GM19328 (cell line): ENCODE data around the gene SEC23B.
"Not testable (repeated sequence)": the region's sequence is repeated elsewhere in the genome, so short reads cannot be mapped to it uniquely, and the experiment has no call there.

ENCODE experiments used
- ATAC-seq: cut with Tn5 transposase; IDR thresholded peaks from one replicate; pipeline ENCODE4 v1.9.1; 2021; ENCODE audit warnings: mild to moderate bottlenecking, moderate library complexity; ENCODE audit not compliant: unreplicated experiment

The SEC23B gene

GRCh38 chr20:18507218-18508191 lies at the start of gene SEC23B:
SEC23B (plus strand) TSS chr20:18507940; CDS start chr20:18510836, 2,896 bp downstream.
- ATAC-seq = peak; percentile 95

GRCh38 chr20:18465536-18466200 lies 42.1 kb upstream of the SEC23B start:
- no peak for ATAC-seq

GRCh38 chr20:18466574-18466893 lies 41.2 kb upstream of the SEC23B start:
- ATAC-seq = peak; percentile 14

- ATAC-seq = peak; percentile 97
These were observed 40.6 kb upstream of the SEC23B start, which contains the start of the genes DZANK1 and POLR3F for GRCh38 chr20:18466894-18467730. DZANK1 (minus strand) TSS chr20:18467030; CDS start chr20:18465358, 1,672 bp downstream. POLR3F (plus strand) TSS chr20:18467390; CDS start chr20:18467507, 117 bp downstream.

GRCh38 chr20:18477218-18477617 lies 30.5 kb upstream of the SEC23B start:
- ATAC-seq = no peak

GRCh38 chr20:18477821-18478220 lies 29.9 kb upstream of the SEC23B start:
- no peak for ATAC-seq

- ATAC-seq = no peak
These were observed 26.1 kb upstream of the SEC23B start for GRCh38 chr20:18481596-18481995.

GRCh38 chr20:18488301-18488700 lies 19.4 kb upstream of the SEC23B start:
- ATAC-seq = no peak

GRCh38 chr20:18496042-18496441 lies 11.7 kb upstream of the SEC23B start:
- no peak for ATAC-seq

- peak; percentile 96 for ATAC-seq
These were observed 10.8 kb upstream of the SEC23B start, which contains the start of gene RBBP9 for GRCh38 chr20:18496740-18497592. RBBP9 (minus strand) TSS chr20:18497225; CDS start chr20:18497167, 58 bp downstream.

GRCh38 chr20:18497603-18498002 lies 10.1 kb upstream of the SEC23B start:
- ATAC-seq = no peak

GRCh38 chr20:18501672-18502071 lies 6.1 kb upstream of the SEC23B start:
- ATAC-seq = not testable (repeated sequence)

- no peak for ATAC-seq
These were observed 3.2 kb upstream of the SEC23B start for GRCh38 chr20:18504479-18505060.

- ATAC-seq = no peak
These were observed 996 bp upstream of the SEC23B start for GRCh38 chr20:18506744-18507143.

- no peak for ATAC-seq
These were observed 3.8 kb downstream of the SEC23B start for GRCh38 chr20:18511571-18511970.

GRCh38 chr20:18513208-18513607 lies 5.5 kb downstream of the SEC23B start:
- ATAC-seq = no peak

- no peak for ATAC-seq
These were observed 6.4 kb downstream of the SEC23B start for GRCh38 chr20:18514127-18514526.

- no peak for ATAC-seq
These were observed 8.2 kb downstream of the SEC23B start for GRCh38 chr20:18515973-18516372.

- ATAC-seq = not testable (repeated sequence)
These were observed 14.3 kb downstream of the SEC23B start for GRCh38 chr20:18522066-18522465.
